IPS-15b (cell line): ENCODE results near the gene ILDR2.

Experiments used
- H3K27me3 ChIP-seq: one replicate; pipeline ENCODE4 v1.6.1; 2013; ENCODE audit warnings: low read length; ENCODE audit not compliant: control insufficient read depth, insufficient read depth
- H3K36me3 ChIP-seq: one replicate; pipeline ENCODE4 v1.6.1; 2013; ENCODE audit warnings: low read length; ENCODE audit not compliant: control insufficient read depth, insufficient read depth
- H3K4me1 ChIP-seq: one replicate; pipeline ENCODE4 v1.6.1; 2013; ENCODE audit warnings: mild to moderate bottlenecking, low read length; ENCODE audit not compliant: control insufficient read depth, insufficient read depth
- H3K4me3 ChIP-seq: one replicate; pipeline ENCODE4 v1.5.1; 2013; ENCODE audit warnings: low read depth, low read length
- H3K9ac ChIP-seq: one replicate; pipeline ENCODE4 v1.6.1; 2013; ENCODE audit warnings: low read depth, mild to moderate bottlenecking, low read length
- H3K9me3 ChIP-seq: one replicate; pipeline ENCODE4 v1.6.1; 2013; ENCODE audit warnings: mild to moderate bottlenecking, low read length; ENCODE audit not compliant: control insufficient read depth, insufficient read depth

ILDR2 gene

DNA sequence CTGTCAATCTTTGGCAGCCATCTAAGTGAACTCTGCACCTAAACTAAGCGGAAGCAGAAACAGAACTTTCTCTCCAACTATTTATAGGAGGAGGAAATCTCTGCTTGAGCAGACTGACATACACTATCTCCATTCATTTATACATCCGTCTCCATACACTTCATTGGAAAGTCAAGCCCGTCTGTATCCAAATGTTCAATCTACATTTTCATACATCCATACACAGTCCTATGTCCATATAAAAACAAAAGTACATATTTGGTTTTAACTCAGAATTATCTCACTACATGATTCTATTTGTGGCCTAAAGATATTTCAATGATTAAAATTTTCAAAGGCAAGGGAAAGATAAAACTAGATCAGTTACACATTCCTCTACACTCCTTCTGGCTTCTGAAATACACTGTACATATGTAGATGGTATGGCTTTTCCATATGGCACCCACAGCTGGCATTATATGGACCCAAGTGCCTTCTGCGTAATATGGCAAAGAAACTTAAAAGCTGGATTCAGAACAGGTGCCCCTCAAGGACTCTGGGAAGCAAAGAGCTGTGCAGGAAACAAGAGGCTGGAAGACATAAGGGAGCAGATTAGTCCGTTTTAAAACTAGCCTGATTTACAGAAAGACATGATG, 35.5 kb downstream of the ILDR2 start:
- Histone ChIP-seq H3K9ac (no peak overlapping the region), H3K9me3 (no peaks in the 10 kb centered on the region), H3K4me3 (no peak overlapping the region), H3K27me3 (peaks cover 5% of the 10 kb centered on the region), H3K36me3 (no peaks in the 10 kb centered on the region), H3K4me1 (no peaks in the 10 kb centered on the region)

DNA sequence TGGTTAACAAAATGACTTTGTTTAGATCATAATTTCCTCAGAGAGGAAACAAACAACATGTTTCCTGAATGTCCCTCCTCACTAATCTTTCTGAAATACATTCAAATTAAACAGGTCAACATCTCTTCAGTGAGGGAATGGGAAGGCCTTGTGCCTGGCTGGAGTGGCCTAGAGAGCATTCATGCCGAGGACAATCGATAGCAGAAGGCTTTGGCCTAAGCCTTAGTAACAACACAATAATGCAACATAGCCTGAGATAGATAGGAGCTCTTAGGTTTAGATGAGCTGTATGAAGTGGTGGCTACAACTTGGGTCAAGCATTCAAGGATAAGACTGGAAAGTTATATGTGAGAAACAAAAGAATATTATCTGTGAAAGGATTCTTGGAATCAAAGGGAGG, 37.4 kb downstream of the ILDR2 start:
- Histone ChIP-seq H3K4me3 (no peak overlapping the region), H3K9me3 (no peaks in the 10 kb centered on the region), H3K36me3 (no peaks in the 10 kb centered on the region), H3K27me3 (no peaks in the 10 kb centered on the region), H3K4me1 (no peaks in the 10 kb centered on the region), H3K9ac (no peak overlapping the region)

DNA sequence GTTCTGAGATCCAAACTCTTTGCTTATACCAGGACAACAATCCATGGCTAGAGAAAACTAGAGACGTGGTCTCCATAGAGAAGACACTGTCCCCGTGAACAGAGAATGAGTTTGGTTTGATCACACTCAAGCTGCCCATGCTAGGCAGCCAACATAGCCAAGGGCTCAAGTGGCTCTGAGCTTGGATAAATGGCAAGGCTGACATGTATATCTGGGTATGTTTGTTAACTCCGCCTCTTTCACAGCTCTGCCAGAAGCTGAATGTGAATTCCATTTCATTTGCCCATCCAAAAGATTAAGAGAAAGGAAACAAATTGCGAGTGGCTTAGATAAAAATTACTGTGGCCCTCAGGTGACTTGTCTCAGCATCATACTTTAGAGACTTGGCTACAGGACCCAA, 38.0 kb downstream of the ILDR2 start:
- no peaks in the 10 kb centered on the region for H3K36me3 ChIP-seq
- H3K4me1 ChIP-seq, result no peaks in the 10 kb centered on the region
- no peak overlapping the region for H3K4me3 ChIP-seq
- H3K27me3 ChIP-seq, result no peaks in the 10 kb centered on the region
- no peak overlapping the region for H3K9ac ChIP-seq
- H3K9me3 ChIP-seq, result no peaks in the 10 kb centered on the region

DNA sequence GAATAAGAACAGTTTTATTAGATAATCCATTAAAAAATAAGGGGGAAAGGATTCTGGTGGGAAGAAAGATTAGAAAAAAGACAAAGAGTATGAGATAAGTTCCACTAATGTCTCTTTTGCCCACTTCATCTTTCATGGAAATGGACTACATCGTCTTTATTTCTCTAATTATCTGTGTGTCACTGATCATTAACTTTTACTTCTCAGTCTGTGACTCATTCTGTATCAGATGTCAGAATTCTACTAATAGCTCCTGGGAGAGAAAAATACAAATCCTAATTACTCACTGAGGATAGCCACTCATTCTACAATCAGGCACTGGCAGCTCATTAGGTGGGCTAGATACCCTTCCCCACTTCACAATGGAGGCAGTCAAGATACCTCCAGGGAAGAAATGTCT, 41.7 kb downstream of the ILDR2 start:
- H3K27me3 ChIP-seq, result no peaks in the 10 kb centered on the region
- no peaks in the 10 kb centered on the region for H3K36me3 ChIP-seq
- H3K9me3 ChIP-seq, result no peaks in the 10 kb centered on the region
- no peak overlapping the region for H3K9ac ChIP-seq
- no peak overlapping the region for H3K4me3 ChIP-seq
- H3K4me1 ChIP-seq, result no peaks in the 10 kb centered on the region

DNA sequence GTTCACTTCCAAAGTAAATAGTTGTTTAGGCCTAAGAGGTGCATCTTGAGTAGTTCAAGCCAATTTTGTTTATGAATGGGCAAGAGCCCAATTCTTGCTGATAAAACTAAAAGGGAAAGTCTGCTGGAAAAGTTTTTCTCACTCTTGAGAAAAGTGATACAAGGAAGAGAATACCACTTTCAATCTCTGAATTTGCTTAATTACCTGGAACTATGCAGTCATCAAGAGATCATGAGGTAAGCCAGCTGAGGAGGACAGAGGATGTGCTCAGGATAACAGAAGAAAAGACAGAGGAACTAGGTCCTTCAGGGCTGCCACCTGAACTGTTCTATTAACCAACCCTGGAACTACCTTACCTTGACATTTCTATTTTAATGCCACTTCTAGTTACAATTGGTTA, 42.2 kb downstream of the ILDR2 start:
- no peaks in the 10 kb centered on the region for H3K4me1 ChIP-seq

DNA sequence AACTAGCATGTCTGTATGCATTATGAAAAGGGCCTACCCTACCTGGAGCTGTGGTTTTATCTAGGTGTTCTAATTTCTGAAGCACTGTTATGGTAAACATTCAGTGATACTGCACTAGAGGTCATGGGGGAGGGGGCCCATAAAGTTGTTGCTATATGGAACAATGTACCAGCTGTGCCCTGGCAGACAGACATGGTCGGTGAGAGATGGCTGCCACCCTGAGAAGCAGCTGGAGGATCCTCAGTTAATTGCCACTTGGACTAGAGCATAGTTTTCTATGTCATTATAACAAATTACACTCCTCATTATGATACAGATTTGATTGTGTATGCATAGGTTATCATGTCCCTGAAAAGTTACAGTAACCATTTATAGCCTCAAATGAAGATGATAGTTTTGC, 45.4 kb downstream of the ILDR2 start:
- Histone ChIP-seq H3K36me3 (no peaks in the 10 kb centered on the region), H3K4me1 (no peaks in the 10 kb centered on the region), H3K4me3 (no peak overlapping the region), H3K27me3 (no peaks in the 10 kb centered on the region), H3K9ac (no peak overlapping the region), H3K9me3 (no peaks in the 10 kb centered on the region)

More for the DNA sequence above, 42.2 kb downstream of the ILDR2 start:
- H3K9me3 ChIP-seq, result no peaks in the 10 kb centered on the region
- H3K9ac ChIP-seq, result no peak overlapping the region
- H3K36me3 ChIP-seq, result no peaks in the 10 kb centered on the region
- H3K4me3 ChIP-seq, result no peak overlapping the region
- H3K27me3 ChIP-seq, result no peaks in the 10 kb centered on the region

DNA sequence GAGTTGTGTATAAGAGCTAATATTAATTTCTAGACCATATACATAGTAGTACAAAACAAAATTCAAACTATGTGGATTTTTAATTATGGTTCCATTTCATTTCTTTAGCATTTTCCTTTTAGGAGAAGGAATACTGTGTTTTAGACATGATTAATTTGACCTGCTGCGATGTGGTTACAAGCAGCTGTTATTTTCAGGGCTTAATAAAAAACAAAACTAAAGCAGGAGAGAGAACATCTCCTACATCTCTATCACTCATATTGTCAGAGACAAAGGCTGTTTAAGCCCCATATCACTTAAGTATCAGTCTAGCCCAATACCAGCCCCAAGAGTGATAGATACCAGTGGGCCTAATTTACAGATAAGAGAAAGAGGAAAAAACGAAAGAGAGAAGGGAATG, 47.6 kb downstream of the ILDR2 start:
- Histone ChIP-seq H3K4me3 (no peak overlapping the region), H3K9me3 (no peaks in the 10 kb centered on the region), H3K9ac (no peak overlapping the region), H3K4me1 (no peaks in the 10 kb centered on the region), H3K27me3 (peaks cover 8% of the 10 kb centered on the region), H3K36me3 (no peaks in the 10 kb centered on the region)

DNA sequence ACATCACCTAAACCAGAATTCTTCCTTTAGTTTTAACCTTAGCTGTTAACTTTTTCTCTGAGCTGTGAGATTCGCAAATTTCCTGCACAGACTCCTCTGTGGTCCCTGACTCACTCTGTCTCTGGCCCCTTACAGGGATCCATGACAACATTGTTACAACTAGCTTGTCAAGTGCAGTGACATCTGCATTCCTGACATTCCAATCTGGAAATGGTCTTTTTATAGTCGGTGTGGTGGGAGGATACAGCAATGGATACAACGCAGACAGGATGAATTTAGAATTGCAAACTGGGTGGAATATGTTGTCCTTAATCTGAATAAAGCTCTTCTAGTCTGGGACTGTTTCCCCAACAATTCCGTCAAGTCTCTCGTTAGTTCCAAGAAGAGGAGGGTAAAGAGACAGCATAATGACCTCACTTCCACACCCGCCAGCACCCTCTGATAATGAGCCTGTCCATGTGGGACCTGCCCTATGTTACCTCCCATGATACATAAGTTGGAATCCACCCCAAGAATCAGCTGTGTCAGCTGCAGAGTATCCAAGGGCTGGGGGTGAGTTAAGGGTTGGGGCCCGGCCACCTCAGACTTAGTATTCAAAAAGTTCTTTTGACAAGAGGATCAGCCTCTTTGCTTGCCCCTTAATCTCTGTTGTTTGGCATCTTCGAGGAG, 49.4 kb downstream of the ILDR2 start:
- H3K4me1 ChIP-seq, result no peaks in the 10 kb centered on the region
- H3K4me3 ChIP-seq, result no peak overlapping the region
- no peak overlapping the region for H3K9ac ChIP-seq
- H3K36me3 ChIP-seq, result no peaks in the 10 kb centered on the region
- peaks cover 24% of the 10 kb centered on the region for H3K27me3 ChIP-seq
- H3K9me3 ChIP-seq, result no peaks in the 10 kb centered on the region

DNA sequence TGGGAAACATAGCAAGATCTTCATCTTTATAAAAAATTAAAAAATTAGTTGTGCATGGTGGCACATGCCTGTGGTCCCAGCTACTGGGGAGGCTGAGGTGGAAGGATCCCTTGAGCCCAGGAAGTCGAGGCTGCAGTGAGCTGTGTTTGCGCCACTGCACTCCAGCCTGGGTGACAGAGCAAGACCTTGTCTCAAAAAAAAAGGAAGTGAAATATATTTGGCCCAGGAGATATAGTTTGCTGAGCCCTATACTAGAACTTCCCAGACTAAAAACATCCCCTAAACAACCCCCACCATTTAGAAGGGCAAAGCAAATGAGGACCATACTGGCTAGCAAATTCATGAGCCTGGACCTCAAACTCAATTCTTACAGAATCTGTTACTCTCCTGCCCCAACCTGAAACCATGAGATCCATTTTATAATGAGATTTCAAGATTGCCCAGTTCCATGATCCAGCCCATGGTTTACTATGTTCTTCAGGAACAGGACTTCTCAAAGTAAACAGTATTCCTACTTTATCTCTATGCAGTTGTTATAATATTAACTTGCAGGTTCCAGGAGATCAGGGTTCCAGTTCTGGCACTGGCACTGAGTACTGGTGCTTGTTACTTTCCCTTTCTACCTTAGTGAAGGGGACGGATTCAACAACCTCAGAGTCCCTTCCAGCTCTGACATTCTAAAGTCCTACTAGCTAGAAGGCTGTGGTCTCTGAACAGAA, 50.4 kb downstream of the ILDR2 start:
- Histone ChIP-seq H3K27me3 (peaks cover 33% of the 10 kb centered on the region), H3K4me3 (no peak overlapping the region), H3K9me3 (no peaks in the 10 kb centered on the region), H3K9ac (no peak overlapping the region), H3K36me3 (no peaks in the 10 kb centered on the region), H3K4me1 (no peaks in the 10 kb centered on the region)

DNA sequence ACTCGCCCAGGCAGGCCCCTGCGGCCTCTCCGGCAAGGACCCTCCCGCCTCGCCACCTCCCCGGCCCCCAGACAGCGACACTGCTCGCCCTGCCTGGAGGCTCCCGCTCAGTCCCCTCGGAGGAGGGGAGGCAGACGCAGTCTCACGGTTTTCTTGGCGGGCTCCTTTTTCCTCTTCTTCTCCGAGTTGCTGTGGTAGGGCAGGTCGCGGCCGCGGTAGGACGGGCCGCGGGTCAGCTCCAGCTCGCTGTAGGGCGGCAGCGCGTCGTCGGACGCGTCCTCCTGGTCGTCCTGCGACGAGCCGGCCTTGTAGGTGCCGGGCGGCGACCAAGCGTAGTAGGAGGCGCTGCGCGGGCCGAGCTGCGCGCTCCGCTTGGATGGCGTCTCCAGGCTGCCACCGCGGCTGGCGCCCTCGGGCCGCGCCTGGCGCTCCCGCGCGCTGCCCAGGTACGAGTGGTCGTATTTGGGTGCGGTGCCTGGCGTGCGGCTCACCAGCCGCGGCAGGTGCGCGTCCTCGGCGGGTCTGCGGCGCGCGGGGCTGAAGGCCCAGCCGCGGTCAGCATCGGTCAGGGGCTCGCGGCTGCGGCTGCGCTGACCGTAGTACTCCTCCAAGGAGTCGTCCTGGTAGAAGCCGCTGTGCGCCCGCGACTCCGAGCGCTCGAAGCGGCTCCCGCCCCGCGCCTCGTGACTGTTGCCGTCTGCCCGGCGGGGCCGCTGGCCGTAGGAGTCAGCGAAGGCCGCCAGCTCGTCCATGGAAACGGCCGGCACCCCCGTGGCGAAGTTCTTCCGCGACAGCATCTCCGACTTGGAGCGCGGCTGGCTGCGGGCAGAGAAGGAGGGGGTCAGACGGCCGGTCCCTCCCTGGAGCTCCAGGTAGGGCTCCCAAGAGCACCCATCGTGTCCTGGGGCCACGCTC, 54.5 kb downstream of the ILDR2 start:
- H3K27me3 ChIP-seq, result peaks cover 55% of the 10 kb centered on the region
- no peaks in the 10 kb centered on the region for H3K36me3 ChIP-seq
- peak overlapping the region; percentile 56 for H3K4me3 ChIP-seq
- no peaks in the 10 kb centered on the region for H3K9me3 ChIP-seq
- no peaks in the 10 kb centered on the region for H3K4me1 ChIP-seq
- peak overlapping the region; percentile 47 for H3K9ac ChIP-seq

DNA sequence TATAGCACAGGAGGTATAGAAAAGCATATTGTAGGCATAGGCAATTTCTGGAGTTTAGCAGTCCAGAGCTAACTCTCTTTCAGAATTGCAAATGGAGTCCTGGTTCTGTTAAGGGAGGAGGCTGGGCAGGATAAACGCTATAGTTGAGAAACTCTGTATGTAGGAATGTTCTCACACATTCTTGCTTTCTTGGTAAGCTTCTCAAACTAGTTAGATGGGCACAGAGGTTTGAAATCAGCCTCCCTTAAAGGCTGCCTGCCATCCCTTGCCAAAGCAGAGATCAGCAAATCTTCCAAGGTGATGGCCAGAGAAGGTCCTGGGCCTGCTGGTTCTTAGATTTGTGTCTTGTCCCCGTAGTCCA, 56.4 kb downstream of the ILDR2 start:
- H3K27me3 ChIP-seq, result peaks cover 55% of the 10 kb centered on the region
- H3K4me1 ChIP-seq, result no peaks in the 10 kb centered on the region
- H3K9me3 ChIP-seq, result no peaks in the 10 kb centered on the region
- no peak overlapping the region for H3K4me3 ChIP-seq
- no peak overlapping the region for H3K9ac ChIP-seq
- no peaks in the 10 kb centered on the region for H3K36me3 ChIP-seq
